ENCODE results near the gene LRMDA. TPM values are rescaled to one million over a fixed set of nuclear protein-coding genes. Genes with fewer than 3 reads are reported as not detected.

The LRMDA gene
- total RNA-seq, 2 experiments from 2014 or later: not detected

GRCh38 chr10:75556320-75556719 lies 124.9 kb downstream of the LRMDA start:
- Histone ChIP-seq H3K27me3 (ENCODE audit: control insufficient read depth in 1 of 2, insufficient read depth in 2 of 2, low read length in 2 of 2) (peaks cover 0 to 6% of the 10 kb centered on the region in 2 experiments), H3K27ac (ENCODE audit: low read depth in 1 of 2, low read length in 2 of 2) (no peak overlapping the region), H3K36me3 (ENCODE audit: insufficient read depth, low read length) (no peaks in the 10 kb centered on the region), H3K4me3 (ENCODE audit: low read length) (no peak overlapping the region), H3K9me3 (ENCODE audit: control insufficient read depth in 1 of 2, insufficient read depth in 1 of 2, low read length in 2 of 2) (no peaks in the 10 kb centered on the region), H3K4me1 (ENCODE audit: insufficient read depth, low read length) (no peaks in the 10 kb centered on the region)
- peaks cover 5% of the 10 kb centered on the region for H3K9me3 Mint-ChIP-seq
- H3K27ac Mint-ChIP-seq: no peak overlapping the region
- H3K4me3 Mint-ChIP-seq: no peak overlapping the region
- TF ChIP-seq, protein P1, sequence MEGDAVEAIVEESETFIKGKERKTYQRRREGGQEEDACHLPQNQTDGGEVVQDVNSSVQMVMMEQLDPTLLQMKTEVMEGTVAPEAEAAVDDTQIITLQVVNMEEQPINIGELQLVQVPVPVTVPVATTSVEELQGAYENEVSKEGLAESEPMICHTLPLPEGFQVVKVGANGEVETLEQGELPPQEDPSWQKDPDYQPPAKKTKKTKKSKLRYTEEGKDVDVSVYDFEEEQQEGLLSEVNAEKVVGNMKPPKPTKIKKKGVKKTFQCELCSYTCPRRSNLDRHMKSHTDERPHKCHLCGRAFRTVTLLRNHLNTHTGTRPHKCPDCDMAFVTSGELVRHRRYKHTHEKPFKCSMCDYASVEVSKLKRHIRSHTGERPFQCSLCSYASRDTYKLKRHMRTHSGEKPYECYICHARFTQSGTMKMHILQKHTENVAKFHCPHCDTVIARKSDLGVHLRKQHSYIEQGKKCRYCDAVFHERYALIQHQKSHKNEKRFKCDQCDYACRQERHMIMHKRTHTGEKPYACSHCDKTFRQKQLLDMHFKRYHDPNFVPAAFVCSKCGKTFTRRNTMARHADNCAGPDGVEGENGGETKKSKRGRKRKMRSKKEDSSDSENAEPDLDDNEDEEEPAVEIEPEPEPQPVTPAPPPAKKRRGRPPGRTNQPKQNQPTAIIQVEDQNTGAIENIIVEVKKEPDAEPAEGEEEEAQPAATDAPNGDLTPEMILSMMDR (IDR thresholded peaks at IDR 0.05): no peak
- no peak for DNase-seq
- ChIA-PET POLR2A (no interaction called here), CTCF (no interaction called here)
- intact Hi-C loops (cut with DNase I, micrococcal nuclease): no loop called here
- no peaks in the 10 kb centered on the region for H3K4me1 Mint-ChIP-seq (ENCODE audit: low read depth)
- ATAC-seq (ENCODE audit: poor library complexity): no peak
- peaks cover 12% of the 10 kb centered on the region for H3K27me3 Mint-ChIP-seq
- H3K36me3 Mint-ChIP-seq (ENCODE audit: low read depth): no peaks in the 10 kb centered on the region

- Mint-ChIP-seq H3K4me1 (ENCODE audit: low read depth) (no peaks in the 10 kb centered on the region), H3K27me3 (no peaks in the 10 kb centered on the region), H3K27ac (no peak overlapping the region), H3K4me3 (no peak overlapping the region), H3K9me3 (no peaks in the 10 kb centered on the region), H3K36me3 (ENCODE audit: low read depth) (no peaks in the 10 kb centered on the region)
- TF ChIP-seq, protein P1 (IDR thresholded peaks at IDR 0.05): no peak
- intact Hi-C loops (cut with DNase I, micrococcal nuclease): no loop called here
- no peaks in the 10 kb centered on the region for H3K36me3 ChIP-seq (ENCODE audit: insufficient read depth, low read length)
- peaks cover 0 to 5% of the 10 kb centered on the region in 2 experiments for H3K9me3 ChIP-seq (ENCODE audit: control insufficient read depth in 1 of 2, insufficient read depth in 1 of 2, low read length in 2 of 2)
- H3K4me1 ChIP-seq (ENCODE audit: insufficient read depth, low read length): no peaks in the 10 kb centered on the region
- DNase-seq (no peak), ATAC-seq (ENCODE audit: poor library complexity) (no peak)
- H3K27me3 ChIP-seq (ENCODE audit: control insufficient read depth in 1 of 2, insufficient read depth in 2 of 2, low read length in 2 of 2): peaks cover 0 to 2% of the 10 kb centered on the region in 2 experiments
- no peak overlapping the region for H3K4me3 ChIP-seq (ENCODE audit: low read length)
- H3K27ac ChIP-seq (ENCODE audit: low read depth in 1 of 2, low read length in 2 of 2): no peak overlapping the region
- ChIA-PET CTCF (no interaction called here), POLR2A (no interaction called here)
These were observed 134.1 kb downstream of the LRMDA start for GRCh38 chr10:75565286-75566251.

DNA sequence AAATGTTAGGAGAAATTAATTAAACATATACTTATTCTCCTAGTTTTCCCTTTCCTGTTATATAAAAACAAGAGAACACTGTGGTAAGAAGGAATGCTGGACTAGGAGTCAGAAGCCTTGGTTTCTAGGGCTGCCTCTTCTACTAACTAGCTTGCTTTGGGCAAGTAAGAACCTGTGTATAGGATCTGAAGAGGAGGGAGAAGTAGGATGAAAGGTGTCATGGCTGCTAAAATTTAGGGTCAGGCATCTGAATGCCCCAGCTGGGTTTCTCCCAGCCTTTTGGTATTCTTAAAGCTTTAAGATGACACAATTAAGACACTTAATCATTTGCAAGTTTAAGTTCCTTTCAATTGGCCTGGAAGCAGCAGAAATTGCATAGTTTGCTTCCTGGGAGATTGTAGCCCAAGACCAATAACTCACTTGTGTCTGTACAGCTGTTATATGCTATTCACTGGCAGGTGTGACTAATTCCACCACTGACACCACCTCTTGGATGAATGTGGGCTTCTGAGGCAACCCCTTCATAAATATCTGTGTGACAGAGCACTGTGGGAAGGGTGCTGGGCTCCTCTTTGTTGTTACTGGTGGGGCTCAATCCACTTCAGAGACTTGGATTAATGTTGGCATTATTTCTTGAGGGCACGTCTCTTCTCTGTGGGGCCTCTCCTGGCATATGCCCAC lies 137.2 kb downstream of the LRMDA start:
- DNase-seq: no peak
- H3K27me3 ChIP-seq (ENCODE audit: control insufficient read depth in 1 of 2, insufficient read depth in 2 of 2, low read length in 2 of 2): peaks cover 0 to 2% of the 10 kb centered on the region in 2 experiments
- H3K27me3 Mint-ChIP-seq: no peaks in the 10 kb centered on the region
- H3K4me1 ChIP-seq (ENCODE audit: insufficient read depth, low read length): no peaks in the 10 kb centered on the region
- ATAC-seq (ENCODE audit: poor library complexity): no peak
- no peak overlapping the region for H3K4me3 Mint-ChIP-seq
- H3K4me3 ChIP-seq (ENCODE audit: low read length): no peak overlapping the region
- ChIA-PET POLR2A (no interaction called here), CTCF (no interaction called here)
- H3K27ac ChIP-seq (ENCODE audit: low read depth in 1 of 2, low read length in 2 of 2): no peak overlapping the region
- H3K4me1 Mint-ChIP-seq (ENCODE audit: low read depth): no peaks in the 10 kb centered on the region
- no peak overlapping the region for H3K27ac Mint-ChIP-seq
- peaks cover 5 to 10% of the 10 kb centered on the region in 2 experiments for H3K9me3 ChIP-seq (ENCODE audit: control insufficient read depth in 1 of 2, insufficient read depth in 1 of 2, low read length in 2 of 2)
- H3K36me3 Mint-ChIP-seq (ENCODE audit: low read depth): no peaks in the 10 kb centered on the region
- H3K9me3 Mint-ChIP-seq: peaks cover 5% of the 10 kb centered on the region
- no peaks in the 10 kb centered on the region for H3K36me3 ChIP-seq (ENCODE audit: insufficient read depth, low read length)
- TF ChIP-seq, protein P1 (IDR thresholded peaks at IDR 0.05): no peak
- intact Hi-C loops (cut with DNase I, micrococcal nuclease): no loop called here
